ENCODE measurements around the gene HECW1. TPM values are rescaled to one million over a fixed set of nuclear protein-coding genes. Genes with fewer than 3 reads are reported as not detected.

Gene HECW1
- total and polyA plus RNA-seq, 4 donors = 0.77 to 1.9 (median 1.0) TPM; not detected in 1

DNA sequence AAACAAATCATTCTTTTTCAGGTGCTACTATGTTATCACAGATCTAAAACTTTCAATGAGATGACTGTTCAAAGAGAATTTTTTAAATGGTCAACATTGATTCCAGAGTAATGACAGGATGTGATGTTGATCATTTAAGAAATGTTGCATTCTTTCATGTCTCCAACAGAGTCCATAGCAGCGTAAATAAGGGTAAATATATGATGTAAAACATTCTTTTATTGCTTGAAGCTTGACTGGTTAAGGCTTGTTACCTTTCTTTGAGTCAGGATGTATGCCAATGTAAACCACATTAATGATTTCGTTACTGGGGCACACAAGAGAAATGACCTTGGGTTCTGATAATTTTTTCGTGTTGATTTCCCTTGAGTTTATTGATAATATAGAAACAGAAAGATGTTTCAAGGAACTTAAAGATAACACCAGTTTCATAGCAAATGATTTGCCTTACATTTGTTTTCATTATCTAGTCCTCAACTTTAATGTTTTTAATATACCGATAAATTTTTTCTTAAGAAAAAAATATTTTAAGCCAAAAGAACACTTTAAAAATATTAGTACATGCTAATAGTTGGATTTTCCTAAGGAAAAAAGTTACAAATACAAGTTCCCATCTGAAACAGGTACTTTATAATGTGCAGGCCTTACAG, 473.9 kb downstream of the HECW1 start:
- H3K9me3 ChIP-seq (ENCODE audit: control insufficient read depth, low read length) = no peaks in the 10 kb centered on the region
- no peaks in the 10 kb centered on the region for H3K36me3 ChIP-seq (ENCODE audit: control insufficient read depth in 1 of 2, insufficient read depth in 2 of 2, low read length in 1 of 2)
- H3K4me3 ChIP-seq (ENCODE audit: low read length in 2 of 2) = peak overlapping the region in 1 of 2 donors; percentile 9
- H3K27ac ChIP-seq (ENCODE audit: low read depth in 1 of 2, low read length in 2 of 2) = no peak overlapping the region
- H3K27me3 ChIP-seq (ENCODE audit: control insufficient read depth in 1 of 2, insufficient read depth in 2 of 2, low read length in 1 of 2) = no peaks in the 10 kb centered on the region
- intact Hi-C loops (cut with DNase I) = no loop called here
- peaks cover 5 to 7% of the 10 kb centered on the region in 2 donors for H3K4me1 ChIP-seq (ENCODE audit: control insufficient read depth in 1 of 2, insufficient read depth in 2 of 2, low read length in 2 of 2)
- DNase-seq (no peak), ATAC-seq (ENCODE audit: low FRiP score) (no peak)
- 2 to 6% methylated on average over 4 of the region's 4 CpGs for WGBS, 2 donors

DNA sequence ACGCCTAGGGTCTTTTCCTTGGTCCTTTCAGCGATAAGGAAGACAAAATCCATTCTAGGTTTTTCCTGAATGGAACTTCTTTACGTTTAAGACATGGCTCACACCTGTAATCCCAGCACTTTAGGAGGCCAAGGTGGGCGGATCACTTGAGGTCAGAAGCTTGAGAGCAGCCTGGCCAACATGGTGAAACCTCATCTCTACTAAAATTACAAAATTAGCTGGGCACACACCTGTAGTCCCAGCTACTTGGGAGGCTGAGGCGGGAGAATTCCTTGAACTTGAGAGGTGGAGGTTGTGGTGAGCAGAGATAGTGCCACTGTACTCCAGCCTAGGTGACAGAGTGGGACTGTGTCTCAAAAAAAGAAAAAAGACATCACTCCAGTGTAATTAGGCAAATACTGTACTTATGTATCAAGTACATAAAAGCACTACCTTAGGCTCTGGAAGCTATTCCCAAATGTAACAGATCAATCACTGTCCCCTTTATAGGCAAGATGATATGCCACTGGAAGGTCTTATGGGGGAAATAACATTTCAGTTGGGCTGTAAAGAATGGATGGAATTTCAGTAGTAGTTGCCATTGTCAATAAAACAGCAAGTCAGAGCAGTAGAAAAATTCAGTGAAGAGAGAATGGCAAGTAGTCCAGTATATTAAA, 476.2 kb downstream of the HECW1 start:
- 90 to 91% methylated on average over 5 of the region's 5 CpGs for WGBS, 2 donors
- Histone ChIP-seq H3K27ac (ENCODE audit: low read depth in 1 of 2, low read length in 2 of 2) (peak overlapping the region in 1 of 2 donors; percentile 44), H3K4me3 (ENCODE audit: low read length in 2 of 2) (no peak overlapping the region), H3K9me3 (ENCODE audit: control insufficient read depth, low read length) (no peaks in the 10 kb centered on the region), H3K27me3 (ENCODE audit: control insufficient read depth in 1 of 2, insufficient read depth in 2 of 2, low read length in 1 of 2) (no peaks in the 10 kb centered on the region), H3K36me3 (ENCODE audit: control insufficient read depth in 1 of 2, insufficient read depth in 2 of 2, low read length in 1 of 2) (no peaks in the 10 kb centered on the region), H3K4me1 (ENCODE audit: control insufficient read depth in 1 of 2, insufficient read depth in 2 of 2, low read length in 2 of 2) (peaks cover 9 to 10% of the 10 kb centered on the region in 2 donors)
- DNase-seq (no peak), ATAC-seq (ENCODE audit: low FRiP score) (no peak)
- intact Hi-C loops (cut with DNase I) = no loop called here

GRCh38 chr7:43589133-43589478, 476.7 kb downstream of the HECW1 start:
- no peak overlapping the region for H3K27ac ChIP-seq (ENCODE audit: low read depth in 1 of 2, low read length in 2 of 2)
- no peak overlapping the region for H3K4me3 ChIP-seq (ENCODE audit: low read length in 2 of 2)
- no peaks in the 10 kb centered on the region for H3K36me3 ChIP-seq (ENCODE audit: control insufficient read depth in 1 of 2, insufficient read depth in 2 of 2, low read length in 1 of 2)
- H3K9me3 ChIP-seq (ENCODE audit: control insufficient read depth, low read length) = no peaks in the 10 kb centered on the region
- DNase-seq (no peak), ATAC-seq (ENCODE audit: low FRiP score) (no peak)
- intact Hi-C loops (cut with DNase I) = no loop called here
- peaks cover 9 to 13% of the 10 kb centered on the region in 2 donors for H3K4me1 ChIP-seq (ENCODE audit: control insufficient read depth in 1 of 2, insufficient read depth in 2 of 2, low read length in 2 of 2)
- H3K27me3 ChIP-seq (ENCODE audit: control insufficient read depth in 1 of 2, insufficient read depth in 2 of 2, low read length in 1 of 2) = no peaks in the 10 kb centered on the region

DNA sequence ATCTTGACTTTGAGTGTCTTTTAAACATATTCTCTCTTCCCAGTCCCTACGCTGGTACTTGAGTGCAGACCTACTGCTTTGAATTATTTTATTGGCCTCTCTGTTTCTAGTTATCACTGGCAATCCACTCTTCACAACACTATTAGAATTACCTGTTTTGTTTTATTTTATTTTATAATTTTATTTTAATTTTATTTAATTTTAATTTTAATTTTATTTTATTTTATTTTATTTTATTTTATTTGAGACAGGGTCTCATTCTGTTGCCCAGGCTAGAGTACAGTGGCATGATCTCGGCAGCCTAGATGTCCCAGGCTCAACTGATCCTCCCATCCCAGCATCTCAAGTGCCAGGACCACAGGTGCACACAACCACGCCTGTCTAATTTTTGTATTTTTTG, 477.3 kb downstream of the HECW1 start:
- no peaks in the 10 kb centered on the region for H3K27me3 ChIP-seq (ENCODE audit: control insufficient read depth in 1 of 2, insufficient read depth in 2 of 2, low read length in 1 of 2)
- WGBS, 2 donors = 89 to 90% methylated on average over 3 of the region's 3 CpGs
- intact Hi-C loops (cut with DNase I) = no loop called here
- ATAC-seq (ENCODE audit: low FRiP score) (no peak), DNase-seq (no peak)
- H3K27ac ChIP-seq (ENCODE audit: low read depth in 1 of 2, low read length in 2 of 2) = no peak overlapping the region
- no peaks in the 10 kb centered on the region for H3K36me3 ChIP-seq (ENCODE audit: control insufficient read depth in 1 of 2, insufficient read depth in 2 of 2, low read length in 1 of 2)
- H3K9me3 ChIP-seq (ENCODE audit: control insufficient read depth, low read length) = no peaks in the 10 kb centered on the region
- H3K4me3 ChIP-seq (ENCODE audit: low read length in 2 of 2) = no peak overlapping the region
- H3K4me1 ChIP-seq (ENCODE audit: control insufficient read depth in 1 of 2, insufficient read depth in 2 of 2, low read length in 2 of 2) = peaks cover 9 to 15% of the 10 kb centered on the region in 2 donors

- no peak for DNase-seq
- Histone ChIP-seq H3K4me1 (ENCODE audit: control insufficient read depth in 1 of 2, insufficient read depth in 2 of 2, low read length in 2 of 2) (peaks cover 9 to 15% of the 10 kb centered on the region in 2 donors), H3K4me3 (ENCODE audit: low read length in 2 of 2) (no peak overlapping the region), H3K27ac (ENCODE audit: low read depth in 1 of 2, low read length in 2 of 2) (no peak overlapping the region), H3K27me3 (ENCODE audit: control insufficient read depth in 1 of 2, insufficient read depth in 2 of 2, low read length in 1 of 2) (no peaks in the 10 kb centered on the region), H3K9me3 (ENCODE audit: control insufficient read depth, low read length) (no peaks in the 10 kb centered on the region), H3K36me3 (ENCODE audit: control insufficient read depth in 1 of 2, insufficient read depth in 2 of 2, low read length in 1 of 2) (no peaks in the 10 kb centered on the region)
- ATAC-seq (ENCODE audit: low FRiP score) = no peak
- intact Hi-C loops (cut with DNase I) = no loop called here
- WGBS, 2 donors = 49 to 54% methylated on average over 2 of the region's 2 CpGs
Measured at GRCh38 chr7:43590862-43591557, 478.6 kb downstream of the HECW1 start.

DNA sequence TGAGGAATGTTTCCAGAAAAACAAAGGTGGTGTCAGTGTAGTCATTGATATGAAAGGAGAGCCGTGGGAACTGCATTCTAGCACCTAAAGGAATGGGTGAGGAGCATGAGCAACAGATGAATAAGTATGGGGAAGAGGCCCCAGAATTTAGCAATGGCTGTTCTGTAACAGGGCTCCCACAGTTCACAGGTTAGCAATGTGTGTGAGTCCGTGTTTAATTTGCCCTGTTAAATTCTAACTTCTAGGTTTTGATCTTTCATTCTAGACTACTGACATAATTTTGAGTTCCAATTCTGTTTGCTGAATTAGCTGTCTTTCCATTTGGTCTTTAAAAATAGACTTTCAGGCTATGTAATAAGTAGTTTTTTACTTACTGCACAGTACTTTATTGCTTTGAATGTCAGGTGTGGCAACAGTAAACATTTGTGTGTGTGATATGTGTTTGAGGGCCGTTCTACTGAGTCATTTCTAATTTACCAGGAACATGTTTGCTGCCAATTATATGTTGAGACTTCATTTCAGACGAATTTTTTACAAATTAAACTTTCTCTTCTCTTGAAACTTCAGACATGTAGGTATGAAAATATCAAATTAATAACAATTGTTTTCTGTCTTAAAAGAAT, 479.2 kb downstream of the HECW1 start:
- ATAC-seq (ENCODE audit: low FRiP score) (no peak), DNase-seq (no peak)
- Histone ChIP-seq H3K27ac (ENCODE audit: low read depth in 1 of 2, low read length in 2 of 2) (no peak overlapping the region), H3K9me3 (ENCODE audit: control insufficient read depth, low read length) (no peaks in the 10 kb centered on the region), H3K36me3 (ENCODE audit: control insufficient read depth in 1 of 2, insufficient read depth in 2 of 2, low read length in 1 of 2) (no peaks in the 10 kb centered on the region), H3K4me1 (ENCODE audit: control insufficient read depth in 1 of 2, insufficient read depth in 2 of 2, low read length in 2 of 2) (peaks cover 9 to 15% of the 10 kb centered on the region in 2 donors), H3K27me3 (ENCODE audit: control insufficient read depth in 1 of 2, insufficient read depth in 2 of 2, low read length in 1 of 2) (no peaks in the 10 kb centered on the region), H3K4me3 (ENCODE audit: low read length in 2 of 2) (no peak overlapping the region)
- intact Hi-C loops (cut with DNase I) = no loop called here
- WGBS, 2 donors = 10 to 12% methylated on average over 4 of the region's 4 CpGs

DNA sequence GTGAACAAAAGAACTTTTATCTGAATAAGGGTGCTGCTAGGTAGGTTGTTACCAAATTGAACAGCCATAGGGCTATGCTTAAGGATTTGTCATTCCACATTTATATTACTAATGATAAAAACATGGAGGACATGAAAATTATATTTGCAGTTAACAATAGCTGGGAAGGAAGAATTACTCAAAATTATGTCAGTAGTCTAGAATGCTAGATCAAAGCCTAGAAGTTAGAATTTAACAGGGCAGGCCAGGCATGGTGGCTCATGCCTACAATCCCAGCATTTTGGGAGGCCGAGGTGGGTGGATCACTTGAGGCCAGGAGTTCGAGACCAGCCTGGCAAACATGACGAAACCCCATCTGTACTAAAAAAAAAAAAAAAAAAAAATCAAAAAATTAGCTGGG, 479.9 kb downstream of the HECW1 start:
- 29 to 38% methylated on average over 3 of the region's 3 CpGs for WGBS, 2 donors
- Histone ChIP-seq H3K9me3 (ENCODE audit: control insufficient read depth, low read length) (no peaks in the 10 kb centered on the region), H3K27ac (ENCODE audit: low read depth in 1 of 2, low read length in 2 of 2) (no peak overlapping the region), H3K4me1 (ENCODE audit: control insufficient read depth in 1 of 2, insufficient read depth in 2 of 2, low read length in 2 of 2) (peaks cover 9 to 15% of the 10 kb centered on the region in 2 donors), H3K27me3 (ENCODE audit: control insufficient read depth in 1 of 2, insufficient read depth in 2 of 2, low read length in 1 of 2) (no peaks in the 10 kb centered on the region), H3K36me3 (ENCODE audit: control insufficient read depth in 1 of 2, insufficient read depth in 2 of 2, low read length in 1 of 2) (no peaks in the 10 kb centered on the region), H3K4me3 (ENCODE audit: low read length in 2 of 2) (no peak overlapping the region)
- DNase-seq = no peak
- ATAC-seq (ENCODE audit: low FRiP score) = no peak
- intact Hi-C loops (cut with DNase I) = no loop called here

DNA sequence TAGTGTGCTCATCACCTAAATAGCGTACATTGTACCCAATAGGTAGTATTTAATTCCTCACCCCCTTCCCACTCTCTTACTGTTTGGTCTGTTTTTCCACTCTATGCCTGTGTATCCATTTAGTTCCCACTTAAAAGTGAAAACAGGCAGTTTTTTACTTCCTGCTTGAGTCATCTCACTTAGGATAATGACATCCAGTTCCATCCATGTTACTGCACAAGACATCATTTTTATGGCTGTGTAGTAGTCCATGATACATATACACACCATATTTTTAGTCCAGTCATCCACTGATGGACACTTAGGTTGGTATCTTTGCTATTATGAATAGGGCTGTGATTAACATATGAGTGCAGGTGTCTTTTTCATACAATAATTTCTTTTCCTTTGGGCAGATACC, 480.6 kb downstream of the HECW1 start:
- DNase-seq = no peak
- intact Hi-C loops (cut with DNase I) = no loop called here
- Histone ChIP-seq H3K4me3 (ENCODE audit: low read length in 2 of 2) (no peak overlapping the region), H3K36me3 (ENCODE audit: control insufficient read depth in 1 of 2, insufficient read depth in 2 of 2, low read length in 1 of 2) (no peaks in the 10 kb centered on the region), H3K9me3 (ENCODE audit: control insufficient read depth, low read length) (no peaks in the 10 kb centered on the region), H3K4me1 (ENCODE audit: control insufficient read depth in 1 of 2, insufficient read depth in 2 of 2, low read length in 2 of 2) (peaks cover 9 to 15% of the 10 kb centered on the region in 2 donors), H3K27me3 (ENCODE audit: control insufficient read depth in 1 of 2, insufficient read depth in 2 of 2, low read length in 1 of 2) (no peaks in the 10 kb centered on the region), H3K27ac (ENCODE audit: low read depth in 1 of 2, low read length in 2 of 2) (no peak overlapping the region)
- no peak for ATAC-seq (ENCODE audit: low FRiP score)
- 93 to 95% methylated on average over 1 of the region's 1 CpG for WGBS, 2 donors

Data from aorta (tissue), 5 donors.